ENCODE data around the gene FAM89A.
"Not testable (repeated sequence)": the region's sequence is repeated elsewhere in the genome, so short reads cannot be mapped to it uniquely, and the experiment has no call there.

The FAM89A gene

DNA sequence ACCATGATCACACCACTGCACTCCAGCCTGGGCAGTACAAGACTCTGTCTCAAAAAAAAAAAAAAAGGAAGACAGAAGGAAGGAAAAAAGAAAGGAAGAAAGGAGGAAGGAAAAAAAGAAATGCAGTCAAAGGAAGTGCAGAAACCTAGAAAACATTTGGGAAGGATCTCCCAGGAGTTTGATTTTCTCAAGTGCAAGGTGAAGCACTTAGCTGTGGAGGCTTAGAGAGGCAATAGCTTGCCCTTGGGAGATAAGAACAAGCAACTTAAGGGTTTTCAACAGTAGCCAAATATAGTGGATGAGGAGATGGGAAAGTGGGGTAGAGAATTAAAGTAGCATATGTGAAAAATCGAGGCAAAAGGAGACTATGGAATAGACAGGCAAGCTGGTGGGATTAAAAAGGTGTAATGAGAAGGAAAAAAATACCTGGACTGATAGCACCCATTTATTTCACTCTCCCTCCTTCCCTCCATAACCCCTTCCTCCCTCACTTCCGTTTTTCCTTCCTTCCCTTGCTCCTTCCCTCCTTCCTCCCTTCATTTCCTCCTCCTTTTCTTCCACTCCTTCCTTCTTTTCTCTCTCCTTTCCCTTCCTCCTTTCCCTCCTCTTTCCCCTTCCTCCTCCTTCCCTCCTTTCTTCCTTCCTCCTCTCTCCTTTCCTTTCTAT is 6.8 kb upstream of the FAM89A start:
- no peak for DNase-seq
- in situ Hi-C loops (cut with HindIII; ENCODE audit: low pct_ligation_motif_present, low sequenced_read_pairs): no loop called here

DNA sequence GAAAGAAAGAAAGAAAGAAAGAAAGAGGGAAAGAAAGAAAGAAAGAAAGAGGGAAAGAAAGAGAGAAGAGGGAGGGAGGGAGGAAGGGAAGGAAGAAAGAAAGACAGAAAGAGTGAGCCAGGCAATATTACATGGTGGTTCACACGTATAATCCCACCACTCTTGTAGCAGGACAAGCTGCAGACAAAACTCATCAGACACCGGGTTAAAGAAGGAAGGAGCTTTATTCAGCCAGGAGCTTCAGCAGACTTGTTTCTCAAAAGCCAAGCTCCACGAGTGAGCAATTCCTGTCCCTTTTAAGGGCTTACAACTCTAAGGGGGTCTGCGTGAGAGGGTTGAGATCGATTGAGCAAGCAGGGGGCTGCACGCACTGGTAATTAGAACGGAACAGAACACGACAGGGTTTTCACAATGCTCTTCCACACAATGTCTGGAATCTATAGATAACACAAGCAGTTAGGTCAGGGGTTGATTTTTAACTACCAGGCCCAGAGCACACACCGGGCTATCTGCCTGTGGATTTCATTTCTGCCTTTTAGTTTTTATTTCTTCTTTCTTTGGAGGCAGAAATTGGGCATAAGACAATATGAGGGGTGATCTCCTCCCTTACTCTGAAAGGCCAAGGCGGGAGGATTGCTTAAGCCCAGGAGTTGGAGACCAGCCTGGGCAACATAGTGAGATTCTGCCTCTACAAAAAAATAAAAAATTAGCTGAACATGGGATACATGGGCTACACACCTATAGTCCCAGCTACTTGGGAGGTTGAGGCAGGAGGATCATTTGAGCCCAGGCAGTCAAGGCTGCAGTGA is 6.1 kb upstream of the FAM89A start:
- H3K27me3 ChIP-seq (replicated peaks); DNase-seq; H3K27ac ChIP-seq; H3K36me3 ChIP-seq (replicated peaks); in situ Hi-C loops (cut with HindIII; ENCODE audit: low pct_ligation_motif_present, low sequenced_read_pairs); H3K4me3 ChIP-seq (ENCODE audit: low read depth, low read length): not testable (repeated sequence)

More for the DNA sequence above, 6.8 kb upstream of the FAM89A start:
- H3K36me3 ChIP-seq (replicated peaks): no peaks in the 10 kb centered on the region
- H3K4me3 ChIP-seq (ENCODE audit: low read depth, low read length): no peak overlapping the region
- H3K27me3 ChIP-seq (replicated peaks): peaks cover 2% of the 10 kb centered on the region
- no peak overlapping the region for H3K27ac ChIP-seq
- TF ChIP-seq, protein P1, sequence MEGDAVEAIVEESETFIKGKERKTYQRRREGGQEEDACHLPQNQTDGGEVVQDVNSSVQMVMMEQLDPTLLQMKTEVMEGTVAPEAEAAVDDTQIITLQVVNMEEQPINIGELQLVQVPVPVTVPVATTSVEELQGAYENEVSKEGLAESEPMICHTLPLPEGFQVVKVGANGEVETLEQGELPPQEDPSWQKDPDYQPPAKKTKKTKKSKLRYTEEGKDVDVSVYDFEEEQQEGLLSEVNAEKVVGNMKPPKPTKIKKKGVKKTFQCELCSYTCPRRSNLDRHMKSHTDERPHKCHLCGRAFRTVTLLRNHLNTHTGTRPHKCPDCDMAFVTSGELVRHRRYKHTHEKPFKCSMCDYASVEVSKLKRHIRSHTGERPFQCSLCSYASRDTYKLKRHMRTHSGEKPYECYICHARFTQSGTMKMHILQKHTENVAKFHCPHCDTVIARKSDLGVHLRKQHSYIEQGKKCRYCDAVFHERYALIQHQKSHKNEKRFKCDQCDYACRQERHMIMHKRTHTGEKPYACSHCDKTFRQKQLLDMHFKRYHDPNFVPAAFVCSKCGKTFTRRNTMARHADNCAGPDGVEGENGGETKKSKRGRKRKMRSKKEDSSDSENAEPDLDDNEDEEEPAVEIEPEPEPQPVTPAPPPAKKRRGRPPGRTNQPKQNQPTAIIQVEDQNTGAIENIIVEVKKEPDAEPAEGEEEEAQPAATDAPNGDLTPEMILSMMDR (IDR thresholded peaks at IDR 0.05; ENCODE audit: low read depth, low read length, missing control alignments): no peak

GRCh38 chr1:231045286-231045685 is 5.2 kb upstream of the FAM89A start:
- TF ChIP-seq, protein P1 (IDR thresholded peaks at IDR 0.05; ENCODE audit: low read depth, low read length, missing control alignments): no peak
- Histone ChIP-seq H3K27me3 (replicated peaks) (peaks cover 2% of the 10 kb centered on the region), H3K4me3 (ENCODE audit: low read depth, low read length) (no peak overlapping the region), H3K27ac (no peak overlapping the region), H3K36me3 (replicated peaks) (no peaks in the 10 kb centered on the region)
- DNase-seq: no peak
- in situ Hi-C loops (cut with HindIII; ENCODE audit: low pct_ligation_motif_present, low sequenced_read_pairs): no loop called here

GRCh38 chr1:231044588-231044987 is 4.5 kb upstream of the FAM89A start:
- in situ Hi-C loops (cut with HindIII; ENCODE audit: low pct_ligation_motif_present, low sequenced_read_pairs): no loop called here
- Histone ChIP-seq H3K36me3 (replicated peaks) (no peaks in the 10 kb centered on the region), H3K27ac (no peak overlapping the region), H3K27me3 (replicated peaks) (peaks cover 2% of the 10 kb centered on the region), H3K4me3 (ENCODE audit: low read depth, low read length) (no peak overlapping the region)
- TF ChIP-seq, protein P1 (IDR thresholded peaks at IDR 0.05; ENCODE audit: low read depth, low read length, missing control alignments): no peak
- no peak for DNase-seq

DNA sequence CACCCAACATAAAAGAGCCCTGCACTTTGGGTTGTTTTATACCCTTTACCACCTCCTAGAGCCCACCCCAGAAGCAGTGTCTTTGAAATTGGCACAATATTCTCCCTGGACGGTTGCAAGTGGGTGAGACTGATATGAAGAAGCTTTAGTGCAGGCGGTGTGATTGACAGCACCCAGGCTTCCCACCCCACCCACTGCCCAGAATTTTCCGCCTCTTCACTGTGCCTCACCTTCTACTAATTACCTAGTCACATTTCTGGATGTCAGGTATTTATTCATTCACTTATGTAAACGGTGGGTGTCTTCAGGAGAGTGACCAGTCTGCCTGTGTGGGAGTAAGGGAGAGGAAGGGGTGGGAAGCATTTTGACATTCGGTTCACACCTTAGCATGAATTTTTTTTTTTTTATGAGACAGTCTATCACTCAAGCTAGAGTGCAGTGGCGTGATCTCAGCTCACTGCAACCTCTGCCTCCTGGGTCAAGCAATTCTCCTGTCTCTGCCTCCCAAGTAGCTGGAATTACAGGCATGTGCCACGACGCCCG is 1.7 kb upstream of the FAM89A start:
- H3K27me3 ChIP-seq (replicated peaks): no peaks in the 10 kb centered on the region
- TF ChIP-seq, protein P1 (IDR thresholded peaks at IDR 0.05; ENCODE audit: low read depth, low read length, missing control alignments): no peak
- H3K4me3 ChIP-seq (ENCODE audit: low read depth, low read length): no peak overlapping the region
- H3K36me3 ChIP-seq (replicated peaks): no peaks in the 10 kb centered on the region
- H3K27ac ChIP-seq: no peak overlapping the region
- in situ Hi-C loops (cut with HindIII; ENCODE audit: low pct_ligation_motif_present, low sequenced_read_pairs): no loop called here
- no peak for DNase-seq
